ENCODE data around the gene HOXA13. TPM values are rescaled to one million over a fixed set of nuclear protein-coding genes. Genes with fewer than 3 reads are reported as not detected.
A peak's percentile ranks its signal among the peaks of the same experiment; 100 is the strongest.

The HOXA13 gene
- total RNA-seq, 2 donors from 2014 or later: not detected

GRCh38 chr7:27151931-27152815 lies 47.7 kb downstream of the HOXA13 start, which contains the start of gene HOXA3:
TSS of gene HOXA3 (minus strand) at chr7:27152583. CDS start at chr7:27110640, 41,943 bp downstream.
- peaks cover 43% of the 10 kb centered on the region for H3K4me1 Mint-ChIP-seq
- peak within 1 kb of the TSS; percentile 91 for H3K27ac Mint-ChIP-seq
- H3K4me3 Mint-ChIP-seq: peak within 1 kb of the TSS; percentile 85
- ATAC-seq (no peak), DNase-seq (no peak)
- H3K9me3 ChIP-seq (ENCODE audit: control insufficient read depth, low read length, poor library complexity, severe bottlenecking): no peaks in the 10 kb centered on the region
- peaks cover 11% of the 10 kb centered on the region for H3K36me3 Mint-ChIP-seq (ENCODE audit: low read depth)
- peaks cover 90% of the 10 kb centered on the region for H3K27me3 Mint-ChIP-seq

- DNase-seq (no peak), ATAC-seq (no peak)
- H3K27me3 Mint-ChIP-seq: peaks cover 93% of the 10 kb centered on the region
- peaks cover 43% of the 10 kb centered on the region for H3K4me1 Mint-ChIP-seq
- peak overlapping the region; percentile 85 for H3K4me3 Mint-ChIP-seq
- peak overlapping the region; percentile 85 for H3K27ac Mint-ChIP-seq
- peaks cover 13% of the 10 kb centered on the region for H3K36me3 Mint-ChIP-seq (ENCODE audit: low read depth)
- no peaks in the 10 kb centered on the region for H3K9me3 ChIP-seq (ENCODE audit: control insufficient read depth, low read length, poor library complexity, severe bottlenecking)
Measured at GRCh38 chr7:27151341-27151930, 48.5 kb downstream of the HOXA13 start.

- DNase-seq (peak; percentile 48 to 61 (median 56)), ATAC-seq (peak; percentile 88)
- H3K36me3 Mint-ChIP-seq (ENCODE audit: low read depth): peaks cover 14% of the 10 kb centered on the region
- peak overlapping the region; percentile 85 for H3K27ac Mint-ChIP-seq
- H3K27me3 Mint-ChIP-seq: peaks cover 94% of the 10 kb centered on the region
- peaks cover 43% of the 10 kb centered on the region for H3K4me1 Mint-ChIP-seq
- H3K9me3 ChIP-seq (ENCODE audit: control insufficient read depth, low read length, poor library complexity, severe bottlenecking): no peaks in the 10 kb centered on the region
- peak overlapping the region; percentile 85 for H3K4me3 Mint-ChIP-seq
Measured at GRCh38 chr7:27150568-27151340, 49.1 kb downstream of the HOXA13 start.

GRCh38 chr7:27149842-27150567 lies 49.9 kb downstream of the HOXA13 start:
- Mint-ChIP-seq H3K27ac (no peak overlapping the region), H3K27me3 (peaks cover 94% of the 10 kb centered on the region), H3K36me3 (ENCODE audit: low read depth) (peaks cover 14% of the 10 kb centered on the region), H3K4me1 (peaks cover 40% of the 10 kb centered on the region), H3K4me3 (no peak overlapping the region)
- ATAC-seq (no peak), DNase-seq (no peak)
- H3K9me3 ChIP-seq (ENCODE audit: control insufficient read depth, low read length, poor library complexity, severe bottlenecking): no peaks in the 10 kb centered on the region

GRCh38 chr7:27148756-27149641 lies 50.9 kb downstream of the HOXA13 start:
- DNase-seq: no peak
- H3K9me3 ChIP-seq (ENCODE audit: control insufficient read depth, low read length, poor library complexity, severe bottlenecking): no peaks in the 10 kb centered on the region
- H3K27me3 Mint-ChIP-seq: peaks cover 86% of the 10 kb centered on the region
- no peak overlapping the region for H3K4me3 Mint-ChIP-seq
- ATAC-seq: no peak
- H3K4me1 Mint-ChIP-seq: peaks cover 32% of the 10 kb centered on the region
- peaks cover 11% of the 10 kb centered on the region for H3K36me3 Mint-ChIP-seq (ENCODE audit: low read depth)
- H3K27ac Mint-ChIP-seq: no peak overlapping the region

GRCh38 chr7:27148031-27148755 lies 51.7 kb downstream of the HOXA13 start:
- ATAC-seq (no peak), DNase-seq (no peak)
- peak overlapping the region; percentile 39 for H3K4me3 Mint-ChIP-seq
- peaks cover 8% of the 10 kb centered on the region for H3K36me3 Mint-ChIP-seq (ENCODE audit: low read depth)
- H3K27me3 Mint-ChIP-seq: peaks cover 80% of the 10 kb centered on the region
- H3K27ac Mint-ChIP-seq: peak overlapping the region; percentile 59
- H3K4me1 Mint-ChIP-seq: peaks cover 29% of the 10 kb centered on the region
- no peaks in the 10 kb centered on the region for H3K9me3 ChIP-seq (ENCODE audit: control insufficient read depth, low read length, poor library complexity, severe bottlenecking)

GRCh38 chr7:27147199-27148030 lies 52.5 kb downstream of the HOXA13 start, which contains the start of gene HOXA6:
TSS of gene HOXA6 (minus strand) at chr7:27147774. CDS start at chr7:27147749, 25 bp downstream.
- Mint-ChIP-seq H3K27me3 (peaks cover 83% of the 10 kb centered on the region), H3K4me3 (peak within 1 kb of the TSS; percentile 39)
- H3K9me3 ChIP-seq (ENCODE audit: control insufficient read depth, low read length, poor library complexity, severe bottlenecking): no peaks in the 10 kb centered on the region

GRCh38 chr7:27146491-27147198 lies 53.2 kb downstream of the HOXA13 start:
- DNase-seq: no peak
- Mint-ChIP-seq H3K36me3 (ENCODE audit: low read depth) (peaks cover 6% of the 10 kb centered on the region), H3K4me3 (no peak overlapping the region), H3K4me1 (peaks cover 24% of the 10 kb centered on the region), H3K27me3 (peaks cover 83% of the 10 kb centered on the region), H3K27ac (no peak overlapping the region)
- ATAC-seq: no peak
- no peaks in the 10 kb centered on the region for H3K9me3 ChIP-seq (ENCODE audit: control insufficient read depth, low read length, poor library complexity, severe bottlenecking)

More at GRCh38 chr7:27147199-27148030, 52.5 kb downstream of the HOXA13 start, which contains the start of gene HOXA6:
- H3K36me3 Mint-ChIP-seq (ENCODE audit: low read depth): peaks cover 8% of the 10 kb centered on the region
- ATAC-seq: no peak
- H3K27ac Mint-ChIP-seq: peak within 1 kb of the TSS; percentile 59
- no peak for DNase-seq
- H3K4me1 Mint-ChIP-seq: peaks cover 31% of the 10 kb centered on the region

GRCh38 chr7:27145914-27146412 lies 53.9 kb downstream of the HOXA13 start:
- DNase-seq (no peak), ATAC-seq (no peak)
- H3K4me3 Mint-ChIP-seq: no peak overlapping the region
- peaks cover 5% of the 10 kb centered on the region for H3K36me3 Mint-ChIP-seq (ENCODE audit: low read depth)
- H3K9me3 ChIP-seq (ENCODE audit: control insufficient read depth, low read length, poor library complexity, severe bottlenecking): no peaks in the 10 kb centered on the region
- peaks cover 82% of the 10 kb centered on the region for H3K27me3 Mint-ChIP-seq
- no peak overlapping the region for H3K27ac Mint-ChIP-seq
- peaks cover 17% of the 10 kb centered on the region for H3K4me1 Mint-ChIP-seq

GRCh38 chr7:27145165-27145913 lies 54.6 kb downstream of the HOXA13 start:
- peaks cover 12% of the 10 kb centered on the region for H3K4me1 Mint-ChIP-seq
- DNase-seq (no peak), ATAC-seq (no peak)
- H3K27ac Mint-ChIP-seq: no peak overlapping the region
- H3K27me3 Mint-ChIP-seq: peaks cover 76% of the 10 kb centered on the region
- H3K36me3 Mint-ChIP-seq (ENCODE audit: low read depth): peaks cover 2% of the 10 kb centered on the region
- H3K4me3 Mint-ChIP-seq: no peak overlapping the region
- no peaks in the 10 kb centered on the region for H3K9me3 ChIP-seq (ENCODE audit: control insufficient read depth, low read length, poor library complexity, severe bottlenecking)
